ENCODE data around the gene MGAT3.

The MGAT3 gene

DNA sequence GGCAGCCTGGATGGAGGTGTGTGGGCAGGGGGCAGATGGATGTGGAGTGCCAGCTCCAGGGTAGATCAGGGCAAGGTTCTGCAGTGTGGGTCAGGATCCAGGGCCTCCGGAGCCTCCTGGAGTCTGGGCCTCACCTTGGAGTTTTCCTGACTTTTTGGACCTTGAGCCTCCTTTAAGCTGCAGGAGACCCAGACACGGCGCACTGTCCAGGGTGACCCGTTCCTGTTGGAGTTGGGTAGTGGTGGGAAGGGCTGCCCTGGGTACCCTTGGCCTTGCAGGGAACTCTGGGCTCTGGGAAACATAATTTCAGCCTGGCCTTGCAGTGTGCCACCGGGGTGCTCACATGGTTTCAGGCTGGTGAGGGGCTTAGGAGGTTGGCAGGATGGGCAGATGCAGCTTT lies 17.0 kb downstream of the MGAT3 start:
- no peak for DNase-seq

DNA sequence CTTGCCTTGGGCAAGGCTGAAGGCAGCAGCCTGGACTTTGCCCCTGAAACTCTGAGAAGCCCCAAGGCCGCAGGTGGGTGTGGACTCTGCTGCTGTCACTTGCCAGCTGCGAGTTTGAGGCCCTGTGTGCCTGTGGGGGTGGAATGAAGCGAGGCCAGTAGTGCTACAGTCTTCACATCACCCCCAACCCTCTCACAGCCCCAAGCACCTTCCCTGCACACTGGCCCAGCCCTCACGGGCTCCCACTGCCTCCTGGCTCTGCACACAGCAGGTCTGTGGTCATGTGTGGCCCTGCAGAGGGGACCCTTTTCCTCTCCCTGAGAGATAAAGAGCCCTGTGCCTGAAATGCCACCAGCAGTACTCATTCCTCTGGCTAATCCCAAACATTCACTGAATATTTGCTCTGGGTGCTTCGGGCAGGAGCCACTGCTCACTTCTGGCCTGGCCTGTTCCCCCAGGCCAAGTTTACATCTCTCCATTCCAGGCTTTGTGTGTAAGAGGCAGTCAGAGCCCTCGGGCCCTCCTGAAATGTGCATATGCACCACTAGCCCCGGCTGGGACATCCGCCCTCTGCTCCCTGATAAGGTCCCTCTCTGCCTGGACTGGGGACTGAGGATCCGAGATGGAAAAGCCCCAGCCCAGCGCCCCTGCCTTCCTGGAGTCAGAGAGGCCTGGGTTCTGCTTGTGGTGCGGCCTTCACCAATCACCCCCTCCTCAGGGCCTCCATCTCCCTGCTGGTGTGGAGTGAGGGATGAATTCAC lies 17.7 kb downstream of the MGAT3 start:
- no peak for DNase-seq

DNA sequence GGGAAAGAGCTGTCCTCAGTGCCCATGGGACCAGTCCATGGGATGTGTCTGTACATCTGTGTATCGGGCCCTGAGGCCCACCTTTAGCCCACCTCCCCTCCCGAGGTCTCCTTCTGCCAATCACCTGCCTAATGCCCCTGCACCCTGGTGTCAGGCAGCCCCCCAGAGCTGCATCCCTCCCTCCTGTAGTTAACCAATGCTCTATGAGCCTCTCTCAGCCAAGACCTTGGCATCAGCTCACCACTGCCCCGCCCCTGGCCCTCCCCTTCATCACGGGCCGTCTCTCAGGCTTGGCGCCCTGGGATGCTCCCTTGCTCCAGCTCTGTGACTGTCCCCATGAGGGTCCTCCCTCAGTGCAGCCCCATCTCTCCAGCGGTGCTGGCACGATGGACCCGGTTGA lies 18.5 kb downstream of the MGAT3 start:
- DNase-seq: no peak

DNA sequence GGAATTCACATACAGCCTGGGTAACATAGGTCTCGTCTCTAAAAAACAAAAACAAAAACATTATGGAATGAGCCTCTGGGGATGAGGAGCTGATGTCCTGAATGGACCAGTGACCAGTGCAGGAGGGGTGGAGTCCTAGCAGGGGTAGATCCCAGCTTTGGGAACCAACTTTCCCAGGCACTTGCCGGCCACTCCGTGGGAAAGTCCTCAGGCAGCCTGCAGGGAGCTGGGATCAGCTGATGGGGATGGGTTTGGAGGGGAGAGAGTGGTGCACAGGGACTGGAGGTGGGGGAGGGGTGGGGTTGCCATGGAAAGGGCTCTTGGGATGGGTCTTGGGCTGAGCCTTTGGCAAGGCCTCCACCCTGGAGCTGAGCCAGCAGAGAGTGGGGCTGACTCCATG lies 19.1 kb downstream of the MGAT3 start:
- no peak for DNase-seq

DNA sequence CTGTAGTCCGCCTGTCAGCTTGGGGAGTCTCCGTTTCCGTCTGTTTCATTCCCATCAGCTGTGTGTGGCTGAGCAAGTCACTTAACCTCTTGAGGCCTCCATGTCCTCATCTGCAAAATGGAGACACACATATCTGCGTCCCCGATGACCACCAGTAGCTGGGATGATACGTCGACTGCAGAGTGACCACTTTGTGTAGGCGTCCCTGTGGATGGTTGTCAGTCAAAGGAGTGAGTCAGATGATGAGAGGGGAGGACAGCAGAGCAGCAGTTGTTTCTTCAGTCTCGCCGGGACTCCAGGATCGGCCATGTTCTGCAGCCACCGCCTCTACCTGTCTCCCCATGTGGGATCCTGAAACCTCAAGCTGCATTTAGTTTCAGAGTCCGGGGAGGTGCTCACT lies 19.9 kb downstream of the MGAT3 start:
- no peak for DNase-seq

DNA sequence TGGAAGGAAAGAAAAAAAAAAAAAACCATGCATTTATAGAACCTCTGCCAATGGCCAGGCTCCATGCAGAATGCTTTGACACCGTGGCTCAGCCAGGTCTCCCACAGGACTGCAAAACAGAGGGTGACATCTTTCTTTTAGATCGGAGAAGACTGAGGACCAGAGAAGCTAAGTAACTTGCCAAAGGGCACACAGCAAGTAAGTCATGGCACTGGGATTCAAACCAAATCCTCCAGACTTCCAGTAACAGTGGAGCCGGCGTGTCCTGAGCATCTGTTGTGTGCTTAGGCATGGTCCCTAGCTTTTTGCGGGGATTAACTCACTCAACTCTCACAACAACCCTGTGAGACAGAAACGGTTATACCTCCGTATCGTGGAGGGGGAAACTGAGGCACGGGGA lies 20.7 kb downstream of the MGAT3 start:
- no peak for DNase-seq

DNA sequence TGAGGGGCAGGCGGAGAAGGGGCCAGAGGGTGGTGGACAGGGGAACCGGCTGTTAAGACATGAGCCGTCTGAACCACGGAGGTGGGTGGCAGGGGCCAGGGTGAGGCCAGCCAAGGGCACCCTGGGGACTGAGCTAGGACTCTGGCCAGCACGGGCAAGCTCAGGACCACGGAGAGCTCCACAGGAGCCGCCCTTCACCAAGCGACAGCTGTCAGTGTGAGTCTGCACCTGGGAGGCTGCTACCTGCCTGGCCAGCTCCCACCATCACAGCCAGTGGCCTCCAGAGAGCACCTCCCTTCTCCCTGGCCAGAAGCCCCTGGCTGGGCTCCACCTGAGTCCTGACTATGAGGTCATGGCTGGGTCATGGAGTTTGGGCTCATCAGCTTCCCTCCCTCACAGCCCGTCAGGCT lies 21.6 kb downstream of the MGAT3 start:
- no peak for DNase-seq

DNA sequence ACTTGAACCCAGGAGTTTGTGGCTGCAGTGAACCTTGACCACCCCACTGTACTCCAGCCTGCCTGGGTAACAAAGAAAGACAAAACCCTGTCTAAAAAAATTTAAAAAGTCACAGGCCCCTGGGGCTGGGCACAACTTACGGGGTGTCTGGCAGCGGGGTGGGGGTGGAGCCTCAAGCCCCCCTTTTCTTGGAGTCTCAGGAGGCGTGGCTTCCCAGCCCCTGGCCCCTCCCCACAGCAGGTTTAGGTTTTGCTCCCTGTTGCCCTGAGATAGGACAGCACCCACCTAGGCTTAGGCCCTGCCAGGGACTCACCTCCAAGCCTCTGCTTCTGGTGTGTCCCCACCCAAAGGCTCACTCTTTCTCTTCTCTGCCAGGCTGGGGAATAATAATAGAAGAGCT lies 22.4 kb downstream of the MGAT3 start:
- no peak for DNase-seq

DNA sequence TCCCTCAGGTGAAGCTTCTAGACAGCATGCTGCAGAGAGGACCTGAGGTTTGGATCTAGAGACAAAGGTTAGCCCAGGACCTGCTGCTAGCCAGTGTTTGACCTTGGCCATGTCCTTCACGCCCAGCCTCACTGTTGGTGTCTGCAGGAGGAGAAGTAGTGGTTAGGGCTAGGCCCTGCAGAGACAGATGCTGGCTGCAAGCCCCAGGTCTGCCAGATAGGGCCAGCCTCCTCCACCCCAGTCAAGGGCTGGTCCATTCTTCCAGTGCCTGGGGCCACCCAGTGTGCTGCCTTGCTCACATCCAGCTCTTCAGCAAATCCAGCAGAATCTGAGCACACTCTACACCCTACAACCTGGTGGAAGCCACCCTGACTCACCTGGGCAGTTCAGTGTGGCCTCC lies 23.7 kb downstream of the MGAT3 start:
- DNase-seq: no peak

DNA sequence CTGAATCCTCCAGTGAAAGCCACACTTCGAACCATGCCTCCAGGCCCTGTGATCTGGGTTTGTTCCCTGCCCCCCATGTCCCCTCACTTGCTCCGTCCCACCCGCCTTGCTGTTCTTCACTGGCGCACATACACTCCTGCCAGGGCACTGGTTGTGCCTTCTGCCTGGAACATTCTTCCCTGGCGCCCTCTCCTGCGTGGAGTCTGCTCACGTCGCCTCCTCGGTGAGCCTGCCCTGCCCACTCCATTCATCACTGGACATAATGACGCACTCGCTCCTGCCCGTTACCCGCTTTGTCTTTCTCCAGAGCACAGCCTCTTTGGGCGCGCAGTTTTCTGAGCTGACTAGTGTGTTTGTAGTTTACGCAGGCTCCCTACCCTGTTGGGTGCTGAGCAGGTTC lies 24.2 kb downstream of the MGAT3 start:
- no peak for DNase-seq

DNA sequence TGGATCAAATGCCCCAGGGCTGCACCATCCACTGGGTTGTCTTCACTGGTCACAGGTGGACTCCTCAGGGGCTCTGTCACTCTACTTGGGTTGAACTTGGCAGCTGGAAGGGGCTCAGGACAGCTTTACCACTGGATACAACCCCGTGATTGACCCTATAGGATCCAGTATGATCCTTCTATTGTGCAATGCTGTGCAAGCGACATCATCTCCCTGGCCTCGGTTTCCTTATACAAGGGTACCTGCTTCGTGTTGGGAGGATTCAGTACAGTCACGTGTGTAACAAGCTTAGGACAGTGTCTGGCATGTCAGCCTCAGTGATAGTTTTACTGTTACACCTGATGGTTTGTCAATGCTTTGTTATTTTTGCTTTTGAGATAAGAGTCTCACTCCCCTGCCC lies 24.8 kb downstream of the MGAT3 start:
- no peak for DNase-seq

DNA sequence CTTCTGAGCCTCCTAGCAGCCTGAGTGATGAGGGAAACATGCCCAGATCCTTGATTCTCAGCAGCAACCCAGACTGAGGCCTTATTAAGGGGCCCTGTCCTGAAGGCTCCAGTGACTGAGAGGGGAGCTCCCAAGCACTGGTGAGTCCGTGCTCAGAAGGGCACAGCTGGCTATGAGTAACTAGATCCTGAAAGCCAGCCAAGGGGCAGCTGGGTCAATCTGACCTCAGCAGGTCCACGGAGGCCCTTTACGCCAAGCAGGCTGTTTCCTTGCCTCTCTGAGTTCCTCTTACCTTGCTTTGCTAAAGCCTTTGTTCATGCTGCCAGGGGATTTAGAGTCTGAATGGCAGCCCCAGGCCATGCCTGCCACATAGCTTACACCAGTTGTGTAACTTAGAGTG lies 26.0 kb downstream of the MGAT3 start:
- no peak for DNase-seq

DNA sequence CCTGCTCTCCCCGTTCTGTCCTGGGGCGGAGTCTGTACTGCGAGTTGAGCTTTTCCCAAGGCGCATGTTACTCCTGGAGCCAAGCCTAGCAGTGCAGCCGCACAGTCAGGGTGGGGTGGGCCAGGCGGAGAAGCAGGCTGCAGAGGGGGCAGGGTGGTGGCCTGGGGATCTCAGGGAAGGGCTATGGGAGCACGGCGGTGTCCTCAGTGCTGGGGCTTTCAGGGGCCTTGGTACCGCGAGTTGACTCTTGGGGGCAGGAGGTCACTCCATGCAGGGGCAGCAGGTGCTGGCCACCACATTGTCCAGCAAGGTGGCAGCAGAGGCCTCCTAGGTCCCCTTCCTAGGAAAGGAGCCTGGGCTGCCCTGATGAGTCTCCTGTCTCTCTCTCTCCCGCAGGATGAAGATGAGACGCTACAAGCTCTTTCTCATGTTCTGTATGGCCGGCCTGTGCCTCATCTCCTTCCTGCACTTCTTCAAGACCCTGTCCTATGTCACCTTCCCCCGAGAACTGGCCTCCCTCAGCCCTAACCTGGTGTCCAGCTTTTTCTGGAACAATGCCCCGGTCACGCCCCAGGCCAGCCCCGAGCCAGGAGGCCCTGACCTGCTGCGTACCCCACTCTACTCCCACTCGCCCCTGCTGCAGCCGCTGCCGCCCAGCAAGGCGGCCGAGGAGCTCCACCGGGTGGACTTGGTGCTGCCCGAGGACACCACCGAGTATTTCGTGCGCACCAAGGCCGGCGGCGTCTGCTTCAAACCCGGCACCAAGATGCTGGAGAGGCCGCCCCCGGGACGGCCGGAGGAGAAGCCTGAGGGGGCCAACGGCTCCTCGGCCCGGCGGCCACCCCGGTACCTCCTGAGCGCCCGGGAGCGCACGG lies 30.4 kb downstream of the MGAT3 start:
- no peak for DNase-seq

DNA sequence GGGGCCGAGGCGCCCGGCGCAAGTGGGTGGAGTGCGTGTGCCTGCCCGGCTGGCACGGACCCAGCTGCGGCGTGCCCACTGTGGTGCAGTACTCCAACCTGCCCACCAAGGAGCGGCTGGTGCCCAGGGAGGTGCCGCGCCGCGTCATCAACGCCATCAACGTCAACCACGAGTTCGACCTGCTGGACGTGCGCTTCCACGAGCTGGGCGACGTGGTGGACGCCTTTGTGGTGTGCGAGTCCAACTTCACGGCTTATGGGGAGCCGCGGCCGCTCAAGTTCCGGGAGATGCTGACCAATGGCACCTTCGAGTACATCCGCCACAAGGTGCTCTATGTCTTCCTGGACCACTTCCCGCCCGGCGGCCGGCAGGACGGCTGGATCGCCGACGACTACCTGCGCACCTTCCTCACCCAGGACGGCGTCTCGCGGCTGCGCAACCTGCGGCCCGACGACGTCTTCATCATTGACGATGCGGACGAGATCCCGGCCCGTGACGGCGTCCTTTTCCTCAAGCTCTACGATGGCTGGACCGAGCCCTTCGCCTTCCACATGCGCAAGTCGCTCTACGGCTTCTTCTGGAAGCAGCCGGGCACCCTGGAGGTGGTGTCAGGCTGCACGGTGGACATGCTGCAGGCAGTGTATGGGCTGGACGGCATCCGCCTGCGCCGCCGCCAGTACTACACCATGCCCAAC lies 31.2 kb downstream of the MGAT3 start:
- no peak for DNase-seq

DNA sequence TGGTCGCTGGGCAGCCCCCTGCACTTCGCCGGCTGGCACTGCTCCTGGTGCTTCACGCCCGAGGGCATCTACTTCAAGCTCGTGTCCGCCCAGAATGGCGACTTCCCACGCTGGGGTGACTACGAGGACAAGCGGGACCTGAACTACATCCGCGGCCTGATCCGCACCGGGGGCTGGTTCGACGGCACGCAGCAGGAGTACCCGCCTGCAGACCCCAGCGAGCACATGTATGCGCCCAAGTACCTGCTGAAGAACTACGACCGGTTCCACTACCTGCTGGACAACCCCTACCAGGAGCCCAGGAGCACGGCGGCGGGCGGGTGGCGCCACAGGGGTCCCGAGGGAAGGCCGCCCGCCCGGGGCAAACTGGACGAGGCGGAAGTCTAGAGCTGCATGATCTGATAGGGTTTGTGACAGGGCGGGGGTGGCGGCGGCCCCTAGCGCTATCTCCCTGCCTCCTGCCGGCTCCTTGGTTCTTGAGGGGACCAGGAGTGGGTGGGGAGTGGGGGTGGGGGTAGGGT lies 31.8 kb downstream of the MGAT3 start:
- DNase-seq: no peak

DNA sequence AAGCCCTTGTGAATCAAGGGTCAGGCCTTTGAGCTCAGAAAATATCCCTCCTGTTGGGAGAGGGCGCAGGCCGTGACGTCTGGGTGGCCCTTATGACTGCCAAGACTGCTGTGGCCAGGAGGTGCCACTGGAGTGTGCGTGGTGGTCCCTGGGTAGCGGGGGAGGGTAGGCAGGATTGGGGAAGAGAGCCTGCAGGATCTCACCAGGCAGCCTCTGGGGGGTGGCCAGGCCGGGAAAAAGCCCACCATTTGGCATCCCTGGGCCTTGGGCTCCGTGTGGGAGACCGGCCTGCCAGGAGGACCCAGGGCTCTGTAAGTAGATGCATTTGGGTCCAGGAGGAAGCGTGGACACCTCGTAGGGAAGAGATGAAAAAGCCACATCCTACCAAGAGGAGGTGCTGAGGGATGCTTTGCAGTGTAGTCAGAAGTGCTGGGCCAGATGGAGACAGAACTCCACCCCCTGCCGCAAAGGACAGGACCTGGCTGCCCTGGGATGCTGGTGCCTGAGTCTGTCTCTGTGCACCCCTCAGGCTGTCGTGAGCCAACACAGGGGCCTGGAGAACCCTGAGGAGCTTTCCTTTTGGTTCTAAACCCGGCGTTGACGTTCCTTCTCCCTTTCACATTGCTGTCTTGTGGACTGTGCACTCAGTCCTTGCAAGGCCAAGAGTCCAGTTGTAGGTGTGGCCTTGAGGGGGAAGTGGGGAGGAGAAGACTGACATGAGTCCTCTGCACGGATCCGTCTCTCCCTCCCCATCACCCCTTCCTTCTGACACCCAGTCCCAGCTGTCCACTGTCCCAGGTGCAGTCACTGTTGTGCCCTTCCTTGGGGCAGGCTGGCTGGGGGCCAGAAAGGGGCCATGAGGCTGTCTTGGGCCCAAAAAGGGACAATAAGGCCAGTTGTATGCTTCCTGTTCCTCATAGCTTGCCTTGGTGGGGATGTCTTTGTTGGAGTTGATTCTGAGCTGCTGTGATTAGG lies 32.6 kb downstream of the MGAT3 start:
- no peak for DNase-seq

DNA sequence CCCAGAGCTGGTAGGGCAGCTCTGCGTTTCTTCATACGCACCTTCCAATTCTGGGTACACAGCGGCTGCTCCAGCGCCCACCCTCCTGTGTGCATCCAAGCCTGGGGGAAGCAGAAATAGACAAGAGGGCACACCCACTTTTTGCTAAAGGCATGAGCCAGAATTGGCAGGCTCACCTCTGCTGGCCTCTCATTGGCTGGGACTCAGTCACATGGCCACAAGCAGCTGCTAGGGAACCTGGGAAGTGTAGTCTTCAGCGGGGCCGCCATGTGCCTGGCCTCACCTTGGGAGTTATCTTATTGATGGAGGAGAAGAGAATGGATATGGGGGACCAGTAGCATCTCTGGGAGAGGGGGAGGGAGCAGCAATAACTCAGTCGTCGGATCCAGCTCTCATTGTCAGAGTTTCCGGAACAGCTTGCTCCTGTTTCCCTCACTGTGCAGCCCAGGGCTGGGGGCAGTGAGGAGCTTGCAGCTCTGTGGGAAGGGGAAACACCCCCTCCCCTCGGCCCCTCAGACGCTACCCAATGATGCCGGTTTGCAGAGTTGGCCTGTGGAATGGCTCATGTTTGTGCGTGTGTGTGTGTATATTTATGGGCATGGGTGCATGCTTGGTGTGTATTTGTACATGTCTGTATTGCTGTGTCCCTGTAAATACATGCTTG lies 33.5 kb downstream of the MGAT3 start:
- peak; percentile 48 for DNase-seq

DNA sequence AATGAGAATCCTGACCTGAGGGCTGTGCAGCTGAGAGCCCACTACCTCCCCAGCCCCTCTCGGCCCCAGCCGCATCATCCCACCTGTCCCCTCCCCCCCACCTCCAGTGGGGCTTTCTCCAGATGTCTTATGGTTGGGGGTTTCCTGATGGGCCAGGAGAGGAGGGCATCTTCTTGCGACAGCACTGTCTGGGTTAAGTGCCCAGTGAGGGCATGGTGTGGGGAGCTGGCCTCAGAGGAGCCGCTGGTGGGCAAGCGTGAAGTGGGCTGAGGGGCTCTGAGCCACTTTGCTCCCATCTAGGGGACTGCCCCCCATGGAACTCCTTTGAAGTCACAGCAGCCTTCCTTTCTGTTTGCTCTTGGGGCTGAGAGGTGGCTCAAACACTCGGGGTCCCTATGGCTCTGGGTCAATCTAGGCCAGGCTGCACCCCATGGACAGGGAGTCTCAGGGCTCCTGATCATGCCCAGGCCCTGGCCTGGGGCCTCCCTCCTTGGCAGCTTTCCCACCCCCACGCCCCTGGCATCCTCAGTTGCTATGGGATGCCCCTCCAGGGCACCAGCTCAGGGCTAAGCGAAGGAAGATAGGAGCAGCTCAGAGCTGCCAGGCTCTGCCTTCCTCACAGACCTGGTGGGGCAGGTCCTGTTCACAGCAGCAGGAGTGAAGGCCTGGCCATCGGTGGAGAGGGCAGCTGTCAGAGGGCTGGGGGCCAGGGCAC lies 34.3 kb downstream of the MGAT3 start:
- DNase-seq: no peak

DNA sequence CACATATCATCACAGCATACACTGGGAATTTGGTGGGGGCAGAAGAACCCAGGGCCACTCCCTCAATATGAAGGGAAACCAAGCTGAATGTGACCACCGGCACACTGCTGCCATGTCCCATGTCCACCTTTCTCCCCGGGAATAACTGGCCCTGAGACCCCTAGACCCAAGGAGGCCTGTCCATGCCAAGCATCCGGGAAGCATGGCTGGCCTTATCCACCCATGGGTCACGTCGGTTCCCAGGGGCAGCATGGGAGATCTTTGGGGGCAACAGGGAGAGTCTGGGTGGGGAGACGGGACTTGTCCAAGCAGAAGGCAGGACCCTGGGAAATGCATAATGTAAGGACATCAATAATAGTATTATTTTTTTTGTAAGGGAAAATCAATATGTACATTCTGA lies 34.9 kb downstream of the MGAT3 start:
- no peak for DNase-seq

DNA sequence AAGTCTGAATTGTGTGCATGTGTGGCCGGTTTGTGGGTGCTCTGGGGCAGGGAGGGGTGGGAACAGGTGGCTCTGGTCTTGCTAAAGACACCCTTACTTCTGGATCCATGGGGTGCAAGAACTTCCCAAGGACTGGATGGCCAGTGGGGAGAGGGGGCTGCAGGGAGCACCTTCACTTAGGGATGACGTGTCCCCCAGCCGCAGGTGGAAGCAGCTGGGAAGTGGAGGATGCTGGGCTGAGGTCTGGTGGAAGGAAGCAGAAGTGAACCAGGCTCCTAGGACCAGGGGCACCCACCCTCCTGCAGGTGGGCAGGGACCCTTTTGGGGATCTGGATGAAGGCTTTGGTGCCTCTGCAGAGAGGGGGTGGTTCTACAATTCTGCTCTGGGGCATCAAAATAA lies 35.4 kb downstream of the MGAT3 start:
- DNase-seq: no peak

DNA sequence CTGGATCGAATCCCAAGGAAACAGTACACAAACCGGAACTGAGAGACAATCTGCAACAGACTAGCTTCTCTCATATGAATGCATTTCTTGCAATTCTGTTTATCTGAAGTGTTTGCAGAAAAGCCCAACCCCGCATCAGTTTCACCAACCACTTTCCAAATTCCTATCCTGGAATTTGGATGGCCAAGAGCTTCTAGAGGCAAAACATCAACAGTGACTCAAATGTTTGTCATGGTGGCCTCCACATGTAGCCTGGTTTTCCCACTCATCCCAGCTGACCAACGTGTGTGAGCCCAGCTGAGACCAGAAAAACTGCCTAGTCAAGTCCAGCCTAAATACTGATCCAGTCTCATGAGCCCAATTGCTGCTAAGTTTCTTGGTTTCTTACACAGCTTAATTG lies 36.9 kb downstream of the MGAT3 start:
- no peak for DNase-seq
